ENCODE measurements around the gene DPEP2NB.

- TF ChIP-seq CTCF (IDR thresholded peaks at IDR 0.05) (no peak), EZH2 (IDR thresholded peaks at IDR 0.05) (no peak), EZH2phosphoT487 (IDR thresholded peaks at IDR 0.05) (no peak)
Observed at GRCh38 chr16:68031951-68032350, 16.2 kb upstream of the DPEP2NB start.

Data from neural progenitor cell (in vitro differentiated cells).